GM18520 (cell line): ENCODE results near the gene BRD1.

Experiments used
- ATAC-seq: cut with Tn5 transposase; IDR thresholded peaks from one replicate; pipeline ENCODE4 v1.9.1; 2021; ENCODE audit not compliant: unreplicated experiment

The BRD1 gene

GRCh38 chr22:49754696-49755630 lies 72.7 kb downstream of the BRD1 start:
- ATAC-seq, result no peak

- ATAC-seq, result no peak
Measured at GRCh38 chr22:49753961-49754695, 73.5 kb downstream of the BRD1 start.

GRCh38 chr22:49753276-49753890 lies 74.3 kb downstream of the BRD1 start:
- no peak for ATAC-seq

GRCh38 chr22:49752598-49753091 lies 75.0 kb downstream of the BRD1 start:
- ATAC-seq, result no peak

GRCh38 chr22:49751966-49752597 lies 75.6 kb downstream of the BRD1 start:
- no peak for ATAC-seq

- no peak for ATAC-seq
Measured at GRCh38 chr22:49751318-49751965, 76.2 kb downstream of the BRD1 start.

- no peak for ATAC-seq
Measured at GRCh38 chr22:49749885-49750510, 77.7 kb downstream of the BRD1 start.

- ATAC-seq, result no peak
Measured at GRCh38 chr22:49749227-49749626, 78.4 kb downstream of the BRD1 start.

GRCh38 chr22:49748514-49748913 lies 79.2 kb downstream of the BRD1 start:
- ATAC-seq, result no peak

GRCh38 chr22:49747716-49748115 lies 80.0 kb downstream of the BRD1 start:
- no peak for ATAC-seq

GRCh38 chr22:49747130-49747529 lies 80.5 kb downstream of the BRD1 start:
- no peak for ATAC-seq

GRCh38 chr22:49746065-49746464 lies 81.6 kb downstream of the BRD1 start:
- no peak for ATAC-seq

GRCh38 chr22:49740242-49740641 lies 87.4 kb downstream of the BRD1 start:
- ATAC-seq, result no peak

GRCh38 chr22:49739138-49739537 lies 88.5 kb downstream of the BRD1 start:
- ATAC-seq, result no peak

GRCh38 chr22:49738566-49738965 lies 89.1 kb downstream of the BRD1 start:
- ATAC-seq, result no peak

- no peak for ATAC-seq
Measured at GRCh38 chr22:49738006-49738405, 89.7 kb downstream of the BRD1 start.

- no peak for ATAC-seq
Measured at GRCh38 chr22:49737101-49737551, 90.5 kb downstream of the BRD1 start.

- ATAC-seq, result no peak
Measured at GRCh38 chr22:49736538-49736937, 91.1 kb downstream of the BRD1 start.

GRCh38 chr22:49735901-49736421 lies 91.7 kb downstream of the BRD1 start:
- ATAC-seq, result no peak

- ATAC-seq, result no peak
Measured at GRCh38 chr22:49735411-49735900, 92.2 kb downstream of the BRD1 start.
